ENCODE results near the gene ZNF280C.
"Not testable (repeated sequence)": the region's sequence is repeated elsewhere in the genome, so short reads cannot be mapped to it uniquely, and the experiment has no call there.

Gene ZNF280C

DNA sequence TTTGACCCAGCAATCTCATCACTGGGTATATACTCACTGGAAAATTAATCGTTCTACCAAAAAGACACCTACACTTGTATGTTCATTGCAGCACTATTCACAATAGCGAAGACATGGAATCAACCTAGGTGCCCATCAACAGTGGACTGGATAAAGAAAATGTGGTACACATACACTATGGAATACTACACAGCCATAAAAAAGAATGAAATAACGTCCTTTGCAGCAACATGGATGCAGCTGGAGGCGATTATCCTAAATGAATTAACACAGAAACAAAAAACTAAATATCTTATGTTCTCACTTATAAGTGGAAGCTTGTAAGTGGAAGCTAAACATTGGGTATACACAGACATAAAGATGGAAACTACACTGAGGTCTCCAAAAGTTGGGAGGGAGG, 37.5 kb downstream of the ZNF280C start:
- not testable (repeated sequence) for H3K4me1 ChIP-seq (ENCODE audit: insufficient read depth, low read length); H3K36me3 ChIP-seq (ENCODE audit: insufficient read depth, low read length); H3K9me3 ChIP-seq (ENCODE audit: control insufficient read depth, insufficient read depth, low read length); H3K9ac ChIP-seq (ENCODE audit: low read depth, low read length)

DNA sequence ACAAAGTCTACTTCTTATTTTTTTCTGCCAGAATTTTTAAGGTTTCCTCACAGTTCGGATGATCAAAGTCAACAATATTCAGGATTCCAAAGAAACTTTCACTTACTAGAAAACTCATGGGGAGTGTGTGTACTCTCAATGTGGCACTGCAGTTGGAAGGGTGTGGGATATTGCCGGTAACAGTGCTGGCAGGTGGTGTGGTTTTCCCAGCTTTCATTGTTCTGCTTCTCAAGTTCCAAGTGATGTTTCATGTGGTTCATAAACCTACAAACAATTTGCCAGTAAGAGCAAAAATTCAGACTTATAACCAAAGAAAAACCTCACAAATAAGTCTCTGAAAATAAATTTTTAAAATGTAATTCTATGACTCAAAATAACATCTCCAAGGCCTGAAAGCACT, 39.8 kb downstream of the ZNF280C start:
- Histone ChIP-seq H3K4me1 (ENCODE audit: insufficient read depth, low read length) (no peaks in the 10 kb centered on the region), H3K9me3 (ENCODE audit: control insufficient read depth, insufficient read depth, low read length) (no peaks in the 10 kb centered on the region), H3K36me3 (ENCODE audit: insufficient read depth, low read length) (peaks cover 12% of the 10 kb centered on the region), H3K9ac (ENCODE audit: low read depth, low read length) (no peak overlapping the region)

DNA sequence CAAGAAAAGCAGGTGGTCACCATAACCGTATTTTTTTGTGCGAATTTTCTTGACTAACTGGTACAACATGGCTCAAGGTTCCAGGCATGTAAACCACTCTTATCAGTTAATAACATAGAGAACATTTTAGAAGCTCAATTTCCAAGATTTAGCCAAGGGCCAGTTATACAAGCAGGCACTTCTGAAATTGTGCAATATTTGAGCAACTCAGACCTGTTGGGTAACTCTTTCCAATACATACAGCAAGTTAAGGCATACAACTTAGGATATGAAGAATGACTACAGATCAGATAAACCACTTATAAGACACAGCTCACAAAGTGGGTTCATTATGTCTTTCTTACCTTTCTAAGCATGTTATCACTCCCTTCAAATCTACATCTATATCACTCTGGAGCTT, 43.9 kb downstream of the ZNF280C start:
- no peaks in the 10 kb centered on the region for H3K9me3 ChIP-seq (ENCODE audit: control insufficient read depth, insufficient read depth, low read length)
- no peaks in the 10 kb centered on the region for H3K4me1 ChIP-seq (ENCODE audit: insufficient read depth, low read length)
- H3K9ac ChIP-seq (ENCODE audit: low read depth, low read length), result no peak overlapping the region
- H3K36me3 ChIP-seq (ENCODE audit: insufficient read depth, low read length), result peaks cover 13% of the 10 kb centered on the region

DNA sequence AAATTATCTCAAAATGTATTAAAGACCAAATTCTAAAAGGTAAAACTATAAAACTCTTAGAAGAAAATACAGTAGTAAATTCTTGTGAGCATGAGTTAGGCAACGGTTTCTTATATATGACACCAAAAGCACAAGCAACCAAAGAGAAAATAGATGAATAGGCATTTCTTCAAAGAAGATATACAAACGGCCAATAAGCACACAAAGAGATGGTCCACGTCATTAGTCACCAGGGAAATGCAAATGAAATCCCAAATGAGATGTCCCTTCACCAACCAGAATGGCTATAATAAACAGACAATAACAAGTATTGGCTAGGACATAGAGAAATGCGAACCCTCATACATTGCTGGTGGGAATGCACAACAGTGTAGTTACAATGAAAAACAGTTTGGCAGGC, 52.4 kb downstream of the ZNF280C start:
- Histone ChIP-seq H3K9me3 (ENCODE audit: control insufficient read depth, insufficient read depth, low read length) (no peaks in the 10 kb centered on the region), H3K9ac (ENCODE audit: low read depth, low read length) (no peak overlapping the region), H3K4me1 (ENCODE audit: insufficient read depth, low read length) (no peaks in the 10 kb centered on the region), H3K36me3 (ENCODE audit: insufficient read depth, low read length) (peaks cover 10% of the 10 kb centered on the region)

DNA sequence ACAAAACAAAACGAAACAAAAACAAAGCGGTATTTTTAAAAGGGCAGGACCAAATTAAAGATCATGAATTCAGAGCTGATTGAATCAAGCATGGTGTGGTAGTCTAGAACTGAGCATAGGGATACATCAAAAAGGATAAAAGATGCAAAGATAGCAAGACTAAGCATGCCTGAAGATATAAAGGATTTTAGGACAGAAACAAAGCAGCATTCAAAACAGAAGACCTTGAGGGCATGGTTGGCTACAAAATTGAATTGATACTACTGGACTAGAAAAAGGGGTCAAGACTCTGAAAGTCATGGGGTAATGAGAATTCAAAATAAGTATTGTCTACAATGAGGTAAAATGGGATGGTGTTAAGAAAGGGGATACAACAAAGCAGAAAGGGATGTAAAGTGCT, 55.3 kb downstream of the ZNF280C start:
- Histone ChIP-seq H3K9me3 (ENCODE audit: control insufficient read depth, insufficient read depth, low read length) (no peaks in the 10 kb centered on the region), H3K9ac (ENCODE audit: low read depth, low read length) (no peak overlapping the region), H3K36me3 (ENCODE audit: insufficient read depth, low read length) (peaks cover 18% of the 10 kb centered on the region), H3K4me1 (ENCODE audit: insufficient read depth, low read length) (no peaks in the 10 kb centered on the region)

DNA sequence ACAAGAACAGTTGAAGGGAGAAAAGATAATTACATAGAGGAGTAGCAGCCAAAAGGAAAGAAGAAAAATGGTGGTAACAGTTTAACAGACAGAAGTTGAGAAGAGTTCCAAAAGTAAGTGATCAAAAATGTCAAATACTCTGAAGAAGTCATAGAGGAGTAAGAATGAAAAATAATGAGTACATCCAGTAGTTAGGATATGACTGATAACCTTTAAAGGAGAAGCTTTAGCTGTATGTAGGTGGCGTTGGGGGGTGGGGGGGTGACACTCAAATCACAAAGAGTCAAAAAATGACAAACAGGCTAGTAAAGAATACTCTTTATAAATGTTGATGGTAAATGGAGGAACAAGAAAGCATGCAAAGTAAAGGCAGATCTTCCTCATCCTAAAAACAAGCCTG, 56.3 kb downstream of the ZNF280C start:
- H3K4me1 ChIP-seq (ENCODE audit: insufficient read depth, low read length), result no peaks in the 10 kb centered on the region
- peaks cover 18% of the 10 kb centered on the region for H3K36me3 ChIP-seq (ENCODE audit: insufficient read depth, low read length)
- H3K9ac ChIP-seq (ENCODE audit: low read depth, low read length), result no peak overlapping the region
- H3K9me3 ChIP-seq (ENCODE audit: control insufficient read depth, insufficient read depth, low read length), result no peaks in the 10 kb centered on the region

DNA sequence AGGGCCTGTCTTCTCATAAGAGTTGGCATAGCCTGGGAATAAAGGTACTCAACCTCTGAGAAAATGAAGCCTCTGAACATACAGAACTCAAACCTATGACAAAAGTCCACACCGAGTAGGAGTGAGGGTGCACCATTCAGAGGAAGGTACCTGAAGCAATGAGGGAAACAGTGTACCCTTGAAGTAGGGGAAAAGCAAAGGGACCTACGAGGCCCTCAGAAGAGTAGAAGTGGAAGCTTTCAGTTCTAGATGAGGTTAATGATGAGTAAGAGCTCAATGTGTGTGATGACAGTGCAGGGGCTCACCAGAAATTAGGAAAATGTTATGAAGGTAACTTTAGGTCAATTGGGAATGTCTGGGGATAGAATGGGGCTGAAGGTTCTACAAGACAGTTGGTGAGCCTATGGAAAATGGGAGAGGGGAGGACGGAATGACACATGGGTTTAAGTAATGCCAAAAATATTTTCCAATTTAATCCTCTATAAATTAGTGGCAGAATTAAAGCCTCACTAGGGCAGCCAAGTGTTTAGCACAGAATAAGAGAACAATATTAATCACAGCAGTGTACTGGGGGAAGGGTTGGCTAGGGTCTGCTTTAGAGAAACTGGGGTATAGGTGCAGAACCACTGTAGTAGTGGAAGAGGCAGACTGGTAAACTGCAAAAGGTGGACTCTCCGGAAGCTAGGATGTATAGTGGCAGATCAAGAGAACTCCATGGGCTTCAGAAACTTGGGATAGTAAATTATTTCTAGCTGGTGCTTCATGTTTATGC, 57.1 kb downstream of the ZNF280C start:
- Histone ChIP-seq H3K9me3 (ENCODE audit: control insufficient read depth, insufficient read depth, low read length) (no peaks in the 10 kb centered on the region), H3K4me1 (ENCODE audit: insufficient read depth, low read length) (no peaks in the 10 kb centered on the region), H3K9ac (ENCODE audit: low read depth, low read length) (no peak overlapping the region), H3K36me3 (ENCODE audit: insufficient read depth, low read length) (peaks cover 18% of the 10 kb centered on the region)

DNA sequence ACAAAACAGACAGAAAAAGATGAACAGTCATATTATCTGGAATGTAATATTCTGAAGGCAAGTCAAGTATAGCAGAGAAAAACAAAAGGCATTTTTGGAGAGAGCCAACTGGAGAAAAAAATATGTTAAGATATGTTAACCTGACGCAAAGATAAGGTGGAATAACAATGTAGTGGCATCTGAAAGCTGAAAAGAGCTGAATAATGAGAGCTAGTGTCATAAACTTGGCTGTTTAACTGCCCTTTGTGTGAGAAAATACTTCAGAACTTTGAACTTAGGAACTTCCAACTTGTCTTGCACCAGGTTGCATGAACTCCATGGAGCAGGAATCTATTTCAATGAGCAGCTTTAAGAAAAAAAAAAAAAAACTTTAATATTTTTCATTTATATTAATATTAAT, 64.1 kb downstream of the ZNF280C start:
- no peaks in the 10 kb centered on the region for H3K36me3 ChIP-seq (ENCODE audit: insufficient read depth, low read length)
- H3K9me3 ChIP-seq (ENCODE audit: control insufficient read depth, insufficient read depth, low read length), result no peaks in the 10 kb centered on the region
- no peak overlapping the region for H3K9ac ChIP-seq (ENCODE audit: low read depth, low read length)
- no peaks in the 10 kb centered on the region for H3K4me1 ChIP-seq (ENCODE audit: insufficient read depth, low read length)

DNA sequence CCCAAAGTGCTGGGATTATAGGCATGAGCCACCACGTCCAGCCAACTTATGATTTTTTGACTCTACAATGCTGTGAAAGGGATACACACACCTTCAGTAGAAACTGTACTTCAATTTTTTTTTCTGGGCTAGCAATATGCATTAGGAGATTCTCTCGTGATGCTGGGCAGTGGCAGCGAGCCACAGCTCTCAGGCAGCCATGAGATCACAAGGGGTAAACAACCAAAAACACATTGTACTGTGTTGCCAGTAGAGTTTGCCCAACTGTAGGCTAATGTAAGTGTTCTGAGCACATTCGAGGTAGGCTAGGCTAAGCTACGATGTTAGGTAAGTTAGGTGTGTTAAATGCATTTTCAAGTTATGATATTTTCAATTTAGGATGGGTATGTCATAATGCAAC, 71.2 kb downstream of the ZNF280C start:
- H3K9ac ChIP-seq (ENCODE audit: low read depth, low read length), result no peak overlapping the region
- no peaks in the 10 kb centered on the region for H3K9me3 ChIP-seq (ENCODE audit: control insufficient read depth, insufficient read depth, low read length)
- no peaks in the 10 kb centered on the region for H3K36me3 ChIP-seq (ENCODE audit: insufficient read depth, low read length)
- H3K4me1 ChIP-seq (ENCODE audit: insufficient read depth, low read length), result no peaks in the 10 kb centered on the region

DNA sequence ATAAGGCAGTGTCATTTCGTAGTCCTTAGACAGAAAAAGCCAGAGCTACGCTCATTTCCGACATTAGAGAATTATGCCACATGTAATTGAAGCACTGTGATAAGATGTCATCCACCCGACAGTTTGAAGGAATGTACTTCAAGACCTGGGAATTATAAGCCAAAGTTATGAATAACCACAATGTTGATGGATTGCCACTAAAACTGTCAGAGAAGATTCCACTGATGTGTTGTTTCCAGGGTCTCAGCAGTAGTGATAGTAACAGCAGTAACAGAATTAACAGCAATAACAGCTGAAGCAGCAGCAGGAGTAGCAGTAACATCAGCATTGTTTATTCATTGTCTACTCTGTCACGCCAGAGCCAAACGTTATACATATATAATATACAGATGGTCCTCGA, 72.2 kb downstream of the ZNF280C start:
- Histone ChIP-seq H3K4me1 (ENCODE audit: insufficient read depth, low read length) (no peaks in the 10 kb centered on the region), H3K9me3 (ENCODE audit: control insufficient read depth, insufficient read depth, low read length) (no peaks in the 10 kb centered on the region), H3K9ac (ENCODE audit: low read depth, low read length) (no peak overlapping the region), H3K36me3 (ENCODE audit: insufficient read depth, low read length) (no peaks in the 10 kb centered on the region)

DNA sequence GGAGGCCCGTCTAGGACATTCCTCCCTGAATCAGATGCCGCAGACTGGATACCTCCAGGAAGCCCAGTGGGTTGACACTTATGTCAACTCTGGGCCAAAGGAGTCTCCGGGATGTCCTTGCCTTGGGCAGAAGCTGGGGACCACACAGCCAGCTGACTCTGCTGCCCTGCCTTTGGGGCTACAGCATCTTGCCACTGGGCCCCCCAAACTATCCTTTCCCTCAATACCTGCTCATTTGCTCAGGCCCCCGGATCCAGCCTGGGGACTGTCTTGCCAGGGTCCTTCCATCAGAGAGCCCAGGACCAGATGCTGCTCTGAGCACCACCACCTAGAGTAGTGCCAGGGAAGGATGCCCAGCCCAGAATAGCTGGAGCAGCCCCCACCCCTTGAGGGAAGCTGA, 77.9 kb downstream of the ZNF280C start:
- no peaks in the 10 kb centered on the region for H3K9me3 ChIP-seq (ENCODE audit: control insufficient read depth, insufficient read depth, low read length)
- no peak overlapping the region for H3K9ac ChIP-seq (ENCODE audit: low read depth, low read length)
- H3K36me3 ChIP-seq (ENCODE audit: insufficient read depth, low read length), result no peaks in the 10 kb centered on the region
- H3K4me1 ChIP-seq (ENCODE audit: insufficient read depth, low read length), result no peaks in the 10 kb centered on the region

DNA sequence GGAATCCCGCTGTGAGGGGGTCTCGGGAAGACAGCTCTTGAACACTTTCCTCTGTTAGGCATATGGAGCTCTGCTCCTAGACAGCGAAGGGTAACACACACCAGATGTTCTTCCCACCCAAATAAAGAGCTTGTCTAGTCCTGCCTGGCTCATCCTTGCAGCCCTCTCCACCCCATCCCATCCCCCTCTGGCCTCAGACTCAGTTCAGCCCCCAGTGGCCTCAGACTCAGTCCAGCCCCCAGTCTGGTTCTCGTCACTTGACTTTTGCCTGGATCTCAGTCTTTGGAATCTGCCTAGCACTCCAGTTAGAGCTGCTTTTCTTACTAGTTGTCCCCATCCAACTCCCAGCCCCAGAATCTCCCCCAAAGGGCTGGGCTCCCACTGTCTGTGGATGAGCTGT, 82.0 kb downstream of the ZNF280C start:
- Histone ChIP-seq H3K4me1 (ENCODE audit: insufficient read depth, low read length) (no peaks in the 10 kb centered on the region), H3K36me3 (ENCODE audit: insufficient read depth, low read length) (no peaks in the 10 kb centered on the region), H3K9me3 (ENCODE audit: control insufficient read depth, insufficient read depth, low read length) (no peaks in the 10 kb centered on the region), H3K9ac (ENCODE audit: low read depth, low read length) (no peak overlapping the region)

DNA sequence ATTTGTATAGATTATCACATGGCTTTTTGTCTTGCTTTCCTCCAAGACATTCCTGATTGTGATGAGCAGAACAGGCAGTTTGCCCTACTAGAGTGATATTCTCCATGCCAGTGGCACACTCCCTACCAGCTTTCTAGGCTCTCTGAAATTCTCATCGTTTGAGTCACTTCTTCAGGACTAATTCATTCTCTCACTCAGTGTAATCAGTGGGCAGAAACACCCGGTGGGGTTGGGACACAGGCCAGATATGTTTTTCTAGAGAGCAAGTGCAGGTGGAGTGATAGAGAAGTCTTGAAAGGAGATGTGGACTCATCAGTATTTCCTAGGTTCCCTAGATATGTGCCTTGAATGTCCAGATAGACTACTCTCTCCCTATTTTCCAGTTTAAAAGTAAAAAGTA, 83.8 kb downstream of the ZNF280C start:
- no peaks in the 10 kb centered on the region for H3K9me3 ChIP-seq (ENCODE audit: control insufficient read depth, insufficient read depth, low read length)
- no peaks in the 10 kb centered on the region for H3K4me1 ChIP-seq (ENCODE audit: insufficient read depth, low read length)
- H3K9ac ChIP-seq (ENCODE audit: low read depth, low read length), result no peak overlapping the region
- H3K36me3 ChIP-seq (ENCODE audit: insufficient read depth, low read length), result no peaks in the 10 kb centered on the region

DNA sequence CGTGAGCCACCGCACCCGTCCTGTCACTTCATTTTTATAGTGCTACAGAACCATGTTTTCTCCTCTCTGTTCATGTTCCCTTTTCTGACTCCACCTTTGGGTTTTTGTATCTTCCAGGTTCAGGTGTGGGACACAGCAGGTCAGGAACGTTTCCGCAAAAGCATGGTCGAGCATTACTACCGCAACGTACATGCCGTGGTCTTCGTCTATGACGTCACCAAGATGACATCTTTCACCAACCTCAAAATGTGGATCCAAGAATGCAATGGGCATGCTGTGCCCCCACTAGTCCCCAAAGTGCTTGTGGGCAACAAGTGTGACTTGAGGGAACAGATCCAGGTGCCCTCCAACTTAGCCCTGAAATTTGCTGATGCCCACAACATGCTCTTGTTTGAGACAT, 84.5 kb downstream of the ZNF280C start:
- H3K36me3 ChIP-seq (ENCODE audit: insufficient read depth, low read length), result no peaks in the 10 kb centered on the region
- H3K9me3 ChIP-seq (ENCODE audit: control insufficient read depth, insufficient read depth, low read length), result no peaks in the 10 kb centered on the region
- H3K4me1 ChIP-seq (ENCODE audit: insufficient read depth, low read length), result no peaks in the 10 kb centered on the region
- H3K9ac ChIP-seq (ENCODE audit: low read depth, low read length), result no peak overlapping the region

DNA sequence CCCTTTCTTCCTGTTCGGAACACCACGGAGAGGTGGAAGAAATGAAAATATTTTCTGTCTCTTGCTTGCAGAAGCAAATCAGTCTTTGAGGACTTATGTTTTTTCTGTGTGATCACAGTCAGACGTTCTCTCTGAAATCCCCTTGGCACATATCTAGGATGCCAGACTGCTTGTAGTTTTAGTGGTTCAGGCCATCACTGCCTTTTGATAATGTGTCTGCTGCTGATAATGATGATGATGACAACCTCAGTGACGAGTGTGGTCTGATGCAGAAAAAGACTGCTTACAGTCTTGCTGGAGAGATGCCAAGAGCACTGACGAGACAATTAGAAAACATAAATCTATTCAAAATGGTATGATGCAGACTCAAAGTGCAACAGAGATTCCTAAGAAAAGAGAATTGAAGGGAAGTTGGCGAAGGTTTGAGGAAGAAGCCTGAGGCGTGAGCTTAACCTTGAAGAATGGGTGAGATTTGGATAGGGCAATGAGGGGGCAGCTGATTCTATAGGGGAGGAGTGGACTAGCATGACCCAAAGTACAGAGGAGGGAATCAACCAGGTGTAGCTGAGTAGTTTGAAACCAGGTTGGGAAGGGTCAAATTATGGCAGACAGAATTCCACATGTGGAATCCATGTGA, 89.0 kb downstream of the ZNF280C start:
- Histone ChIP-seq H3K4me1 (ENCODE audit: insufficient read depth, low read length) (no peaks in the 10 kb centered on the region), H3K9ac (ENCODE audit: low read depth, low read length) (no peak overlapping the region), H3K36me3 (ENCODE audit: insufficient read depth, low read length) (no peaks in the 10 kb centered on the region), H3K9me3 (ENCODE audit: control insufficient read depth, insufficient read depth, low read length) (no peaks in the 10 kb centered on the region)
